Astrocyte (in vitro differentiated cells and primary cell): Measurements from ENCODE around the gene FAM81A.

Source experiments
- CTCF ChIP-seq: IDR thresholded peaks from 2 replicates; pipeline ENCODE4 v1.5.1; 2011; ENCODE audit warnings: low read depth, mild to moderate bottlenecking, inconsistent platforms, low read length, moderate library complexity; ENCODE audit not compliant: insufficient read depth
- EZH2 ChIP-seq: IDR thresholded peaks from 2 replicates; pipeline ENCODE4 v1.6.1; 2012; ENCODE audit warnings: mild to moderate bottlenecking, low read length, inconsistent platforms; ENCODE audit not compliant: insufficient read depth

DNA sequence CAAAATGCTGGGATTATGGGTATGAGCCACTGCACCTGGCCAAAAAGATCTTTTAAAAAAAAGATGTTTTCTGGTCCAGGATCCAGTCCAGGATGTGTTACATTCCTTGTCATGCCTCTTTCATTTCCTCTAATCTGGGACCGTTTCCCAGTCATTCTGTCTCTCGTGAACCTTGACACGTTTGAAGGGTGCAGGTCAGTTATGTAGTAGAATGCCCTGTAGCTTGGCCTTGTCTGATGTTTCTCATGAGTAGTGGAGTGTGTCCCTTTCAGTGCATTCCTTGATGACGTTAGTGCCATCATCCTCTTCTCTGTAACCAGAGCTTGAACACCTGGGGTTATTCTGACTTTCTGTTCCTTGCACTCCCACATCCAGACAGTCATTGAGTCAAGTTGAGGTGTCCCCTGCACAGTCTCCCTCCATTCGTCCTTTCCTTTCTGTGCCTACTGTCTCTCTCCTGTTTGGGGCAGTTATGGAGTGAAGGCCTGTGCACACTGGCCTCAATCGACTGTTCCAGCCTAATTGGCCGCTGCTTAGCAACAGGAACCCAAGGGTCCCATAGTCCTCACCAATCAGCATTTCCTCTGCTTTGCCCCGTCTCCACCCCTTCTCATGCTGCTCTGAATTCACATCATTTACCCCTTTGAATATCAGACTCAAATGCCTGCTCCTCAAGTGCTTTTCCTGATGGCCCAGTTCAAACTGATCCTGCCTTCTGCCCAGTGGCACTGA is 5.5 kb downstream of the FAM81A start:
- no peak for TF ChIP-seq CTCF
- TF ChIP-seq EZH2, result no peak
